GM23338 (cell line): Measurements from ENCODE around the gene MTHFS. TPM values are rescaled to one million over a fixed set of nuclear protein-coding genes. Genes with fewer than 3 reads are reported as not detected.

Source experiments
- ATAC-seq: fragments of 200-7000 bp; cut with Tn5 transposase; 3 replicates; pipeline ENCODE4 v1.9.1; 2020
- DNase-seq: peaks from one replicate; pipeline ENCODE4 v3.0.0-alpha.2; 2015; ENCODE audit warnings: low spot score
- H2AFZ ChIP-seq: fragments of 200-600 bp; sonication (generic); 2 replicates; pipeline ENCODE4 v1.8.0; 2016; ENCODE audit warnings: antibody characterized with exemption, mild to moderate bottlenecking, moderate library complexity
- H3F3A ChIP-seq: fragments of 200-600 bp; sonication (generic); replicated peaks from 2 replicates; pipeline ENCODE4 v1.8.0; 2017; ENCODE audit warnings: antibody characterized with exemption, mixed run types, low read depth
- H3K27ac ChIP-seq: fragments of 200-600 bp; sonication (generic); 2 replicates; pipeline ENCODE4 v1.6.1; 2016; ENCODE audit warnings: low read depth
- H3K27me3 ChIP-seq: fragments of 200-600 bp; sonication (generic); 2 replicates; pipeline ENCODE4 v1.8.0; 2016; ENCODE audit warnings: mild to moderate bottlenecking, mixed run types, moderate library complexity; ENCODE audit not compliant: insufficient read depth
- H3K36me3 ChIP-seq: fragments of 200-600 bp; sonication (generic); 2 replicates; pipeline ENCODE4 v1.8.0; 2016; ENCODE audit warnings: mild to moderate bottlenecking; ENCODE audit not compliant: insufficient read depth
- H3K4me1 ChIP-seq: fragments of 200-600 bp; sonication (generic); 2 replicates; pipeline ENCODE4 v1.8.0; 2016; ENCODE audit warnings: mild to moderate bottlenecking, moderate library complexity; ENCODE audit not compliant: insufficient read depth
- H3K4me2 ChIP-seq: fragments of 200-600 bp; sonication (generic); 2 replicates; pipeline ENCODE4 v1.7.1; 2017; ENCODE audit warnings: mixed run types
- H3K4me3 ChIP-seq: fragments of 200-600 bp; sonication (generic); 2 replicates; pipeline ENCODE4 v1.6.1; 2016; ENCODE audit warnings: mixed run types
- H3K79me2 ChIP-seq: fragments of 200-600 bp; sonication (generic); replicated peaks from 2 replicates; pipeline ENCODE4 v1.8.0; 2017; ENCODE audit warnings: mild to moderate bottlenecking; ENCODE audit not compliant: insufficient read depth
- H3K9me2 ChIP-seq: fragments of 200-600 bp; sonication (generic); 2 replicates; pipeline ENCODE4 v1.8.0; 2017; ENCODE audit not compliant: insufficient read depth
- H4K20me1 ChIP-seq: fragments of 200-600 bp; sonication (generic); replicated peaks from 2 replicates; pipeline ENCODE4 v1.8.0; 2017; ENCODE audit warnings: mild to moderate bottlenecking; ENCODE audit not compliant: insufficient read depth
- H3K27ac Mint-ChIP-seq: 2 replicates; pipeline ENCODE4 v1.8.0; 2020; ENCODE audit warnings: inconsistent platforms, mild to moderate bottlenecking, moderate library complexity, mixed read lengths
- H3K27me3 Mint-ChIP-seq: 3 replicates; pipeline ENCODE4 v1.8.0; 2022; ENCODE audit warnings: low read depth, mild to moderate bottlenecking, moderate library complexity, mixed read lengths, inconsistent platforms; ENCODE audit not compliant: insufficient read depth, poor library complexity
- H3K36me3 Mint-ChIP-seq: 3 replicates; pipeline ENCODE4 v1.8.0; 2021; ENCODE audit warnings: low read depth, mild to moderate bottlenecking, inconsistent platforms, moderate library complexity, mixed read lengths
- H3K4me1 Mint-ChIP-seq: 3 replicates; pipeline ENCODE4 v1.8.0; 2020; ENCODE audit warnings: mild to moderate bottlenecking, inconsistent platforms, mixed read lengths
- H3K4me3 Mint-ChIP-seq: 3 replicates; pipeline ENCODE4 v1.8.0; 2021; ENCODE audit warnings: moderate library complexity, mild to moderate bottlenecking, inconsistent platforms, mixed read lengths
- H3K9me3 Mint-ChIP-seq: 3 replicates; pipeline ENCODE4 v1.8.0; 2020; ENCODE audit warnings: moderate library complexity, mild to moderate bottlenecking, inconsistent platforms, mixed read lengths
- CREB1 ChIP-seq: fragments of 250-450 bp; sonication (Bioruptor Pico); IDR thresholded peaks from 2 replicates; pipeline ENCODE4 v1.5.0; 2020; ENCODE audit warnings: low read depth, mild to moderate bottlenecking, moderate library complexity
- EZH2phosphoT487 ChIP-seq: fragments of 200-600 bp; sonication (generic); IDR thresholded peaks from one replicate; pipeline ENCODE4 v1.8.1; 2018; ENCODE audit warnings: antibody characterized with exemption; ENCODE audit not compliant: unreplicated experiment
- JUNB ChIP-seq: IDR thresholded peaks from one replicate; pipeline ENCODE4 v1.6.1; 2016; ENCODE audit warnings: antibody characterized with exemption; ENCODE audit not compliant: unreplicated experiment
- NANOG ChIP-seq: IDR thresholded peaks from 2 replicates; pipeline ENCODE4 v1.6.1; 2016; ENCODE audit warnings: antibody characterized with exemption, borderline replicate concordance
- STAT1 ChIP-seq: IDR thresholded peaks from one replicate; pipeline ENCODE4 v1.6.1; 2016; ENCODE audit warnings: antibody characterized with exemption; ENCODE audit not compliant: unreplicated experiment
- ZNF114 ChIP-seq: fragments of 250-450 bp; sonication (Bioruptor Pico); IDR thresholded peaks from 2 replicates; pipeline ENCODE4 v1.5.0; 2020; ENCODE audit warnings: mild to moderate bottlenecking, moderate library complexity
- ZNF331 ChIP-seq: fragments of 250-450 bp; sonication (Bioruptor Pico); IDR thresholded peaks from 2 replicates; pipeline ENCODE4 v1.5.0; 2020; ENCODE audit warnings: low read depth, mild to moderate bottlenecking, moderate library complexity
- polyA plus RNA-seq: library from polyadenylated mRNA; unstranded; fragments of >200 nt; fragmentation: Nextera tagmentation; extraction: Ambion mirVana; gene quantifications from 2 replicates; pipeline ENCODE4 v1.2.1, GENCODE V29; 2016
- total RNA-seq: library from RNA; depleted of rRNA; stranded (reverse); fragments of >200 nt; shearing (Covaris generic); gene quantifications from 2 replicates; pipeline ENCODE4 v1.2.3, GENCODE V29; 2014
- TF ChIP-seq, protein P1 (sequence below): fragments of 250-450 bp; sonication (Bioruptor Pico); IDR thresholded peaks from 2 replicates; pipeline ENCODE4 v1.5.0; 2020; ENCODE audit warnings: mild to moderate bottlenecking, moderate library complexity
- TF ChIP-seq, protein P2 (sequence below): IDR thresholded peaks from 2 replicates; pipeline ENCODE4 v1.6.1; 2016; ENCODE audit warnings: antibody characterized with exemption
- TF ChIP-seq, protein P3 (sequence below), 2 experiments: fragments of 200-600 bp in 1 of 2; sonication (generic) in 1 of 2; conservative IDR thresholded peaks; 2 replicates each; pipeline versions ENCODE4 v1.5.1 to v1.6.1; 2016 to 2017; ENCODE audit warnings: antibody characterized with exemption in 2 of 2, low read depth in 2 of 2, mild to moderate bottlenecking in 2 of 2, moderate library complexity in 1 of 2

Gene MTHFS
- total and polyA plus RNA-seq, 2 experiments from 2014 or later = 33.2 to 62.0 TPM

DNA sequence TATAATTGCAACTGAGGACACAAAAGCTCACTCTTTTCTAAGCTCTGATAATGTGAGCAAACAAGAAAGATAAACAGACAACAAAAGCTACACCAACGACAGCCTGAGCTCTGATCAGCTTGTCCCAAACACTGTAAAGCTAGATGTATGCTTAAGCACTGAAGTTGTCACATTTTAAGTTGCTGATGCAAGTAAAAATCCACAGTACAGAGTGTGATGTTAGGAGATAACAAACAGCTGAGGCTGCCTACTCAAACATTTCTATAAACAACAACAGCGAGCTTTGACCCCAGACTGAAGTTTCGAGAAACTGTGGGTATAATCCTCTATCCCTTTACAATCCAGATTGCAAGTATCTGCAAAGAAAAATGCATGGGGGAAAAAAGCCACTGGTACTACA is 10.7 kb downstream of the MTHFS start:
- Histone ChIP-seq H3K79me2 (peaks cover 12% of the 10 kb centered on the region), H3K27ac (no peak overlapping the region), H3K9me2 (no peaks in the 10 kb centered on the region), H4K20me1 (peaks cover 4% of the 10 kb centered on the region; the same call in 1 of the 2 replicates), H3K36me3 (no peaks in the 10 kb centered on the region), H2AFZ (no peak overlapping the region), H3K4me3 (no peak overlapping the region), H3K27me3 (no peaks in the 10 kb centered on the region), H3F3A (no peaks in the 10 kb centered on the region), H3K4me2 (no peak overlapping the region), H3K4me1 (no peaks in the 10 kb centered on the region)
- TF ChIP-seq EZH2phosphoT487 (no peak), CREB1 (CRISPR knock-in tag) (no peak), NANOG (no peak), ZNF114 (CRISPR knock-in tag) (no peak), ZNF331 (CRISPR knock-in tag) (no peak), JUNB (no peak), STAT1 (no peak)
- TF ChIP-seq, protein P1, sequence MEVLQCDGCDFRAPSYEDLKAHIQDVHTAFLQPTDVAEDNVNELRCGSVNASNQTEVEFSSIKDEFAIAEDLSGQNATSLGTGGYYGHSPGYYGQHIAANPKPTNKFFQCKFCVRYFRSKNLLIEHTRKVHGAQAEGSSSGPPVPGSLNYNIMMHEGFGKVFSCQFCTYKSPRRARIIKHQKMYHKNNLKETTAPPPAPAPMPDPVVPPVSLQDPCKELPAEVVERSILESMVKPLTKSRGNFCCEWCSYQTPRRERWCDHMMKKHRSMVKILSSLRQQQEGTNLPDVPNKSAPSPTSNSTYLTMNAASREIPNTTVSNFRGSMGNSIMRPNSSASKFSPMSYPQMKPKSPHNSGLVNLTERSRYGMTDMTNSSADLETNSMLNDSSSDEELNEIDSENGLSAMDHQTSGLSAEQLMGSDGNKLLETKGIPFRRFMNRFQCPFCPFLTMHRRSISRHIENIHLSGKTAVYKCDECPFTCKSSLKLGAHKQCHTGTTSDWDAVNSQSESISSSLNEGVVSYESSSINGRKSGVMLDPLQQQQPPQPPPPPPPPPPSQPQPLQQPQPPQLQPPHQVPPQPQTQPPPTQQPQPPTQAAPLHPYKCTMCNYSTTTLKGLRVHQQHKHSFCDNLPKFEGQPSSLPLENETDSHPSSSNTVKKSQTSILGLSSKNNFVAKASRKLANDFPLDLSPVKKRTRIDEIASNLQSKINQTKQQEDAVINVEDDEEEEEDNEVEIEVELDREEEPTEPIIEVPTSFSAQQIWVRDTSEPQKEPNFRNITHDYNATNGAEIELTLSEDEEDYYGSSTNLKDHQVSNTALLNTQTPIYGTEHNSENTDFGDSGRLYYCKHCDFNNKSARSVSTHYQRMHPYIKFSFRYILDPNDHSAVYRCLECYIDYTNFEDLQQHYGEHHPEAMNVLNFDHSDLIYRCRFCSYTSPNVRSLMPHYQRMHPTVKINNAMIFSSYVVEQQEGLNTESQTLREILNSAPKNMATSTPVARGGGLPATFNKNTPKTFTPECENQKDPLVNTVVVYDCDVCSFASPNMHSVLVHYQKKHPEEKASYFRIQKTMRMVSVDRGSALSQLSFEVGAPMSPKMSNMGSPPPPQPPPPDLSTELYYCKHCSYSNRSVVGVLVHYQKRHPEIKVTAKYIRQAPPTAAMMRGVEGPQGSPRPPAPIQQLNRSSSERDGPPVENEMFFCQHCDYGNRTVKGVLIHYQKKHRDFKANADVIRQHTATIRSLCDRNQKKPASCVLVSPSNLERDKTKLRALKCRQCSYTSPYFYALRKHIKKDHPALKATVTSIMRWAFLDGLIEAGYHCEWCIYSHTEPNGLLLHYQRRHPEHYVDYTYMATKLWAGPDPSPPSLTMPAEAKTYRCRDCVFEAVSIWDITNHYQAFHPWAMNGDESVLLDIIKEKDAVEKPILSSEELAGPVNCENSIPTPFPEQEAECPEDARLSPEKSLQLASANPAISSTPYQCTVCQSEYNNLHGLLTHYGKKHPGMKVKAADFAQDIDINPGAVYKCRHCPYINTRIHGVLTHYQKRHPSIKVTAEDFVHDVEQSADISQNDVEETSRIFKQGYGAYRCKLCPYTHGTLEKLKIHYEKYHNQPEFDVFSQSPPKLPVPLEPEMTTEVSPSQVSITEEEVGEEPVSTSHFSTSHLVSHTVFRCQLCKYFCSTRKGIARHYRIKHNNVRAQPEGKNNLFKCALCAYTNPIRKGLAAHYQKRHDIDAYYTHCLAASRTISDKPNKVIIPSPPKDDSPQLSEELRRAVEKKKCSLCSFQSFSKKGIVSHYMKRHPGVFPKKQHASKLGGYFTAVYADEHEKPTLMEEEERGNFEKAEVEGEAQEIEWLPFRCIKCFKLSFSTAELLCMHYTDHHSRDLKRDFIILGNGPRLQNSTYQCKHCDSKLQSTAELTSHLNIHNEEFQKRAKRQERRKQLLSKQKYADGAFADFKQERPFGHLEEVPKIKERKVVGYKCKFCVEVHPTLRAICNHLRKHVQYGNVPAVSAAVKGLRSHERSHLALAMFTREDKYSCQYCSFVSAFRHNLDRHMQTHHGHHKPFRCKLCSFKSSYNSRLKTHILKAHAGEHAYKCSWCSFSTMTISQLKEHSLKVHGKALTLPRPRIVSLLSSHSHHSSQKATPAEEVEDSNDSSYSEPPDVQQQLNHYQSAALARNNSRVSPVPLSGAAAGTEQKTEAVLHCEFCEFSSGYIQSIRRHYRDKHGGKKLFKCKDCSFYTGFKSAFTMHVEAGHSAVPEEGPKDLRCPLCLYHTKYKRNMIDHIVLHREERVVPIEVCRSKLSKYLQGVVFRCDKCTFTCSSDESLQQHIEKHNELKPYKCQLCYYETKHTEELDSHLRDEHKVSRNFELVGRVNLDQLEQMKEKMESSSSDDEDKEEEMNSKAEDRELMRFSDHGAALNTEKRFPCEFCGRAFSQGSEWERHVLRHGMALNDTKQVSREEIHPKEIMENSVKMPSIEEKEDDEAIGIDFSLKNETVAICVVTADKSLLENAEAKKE (CRISPR knock-in tag) = no peak
- TF ChIP-seq, protein P2, sequence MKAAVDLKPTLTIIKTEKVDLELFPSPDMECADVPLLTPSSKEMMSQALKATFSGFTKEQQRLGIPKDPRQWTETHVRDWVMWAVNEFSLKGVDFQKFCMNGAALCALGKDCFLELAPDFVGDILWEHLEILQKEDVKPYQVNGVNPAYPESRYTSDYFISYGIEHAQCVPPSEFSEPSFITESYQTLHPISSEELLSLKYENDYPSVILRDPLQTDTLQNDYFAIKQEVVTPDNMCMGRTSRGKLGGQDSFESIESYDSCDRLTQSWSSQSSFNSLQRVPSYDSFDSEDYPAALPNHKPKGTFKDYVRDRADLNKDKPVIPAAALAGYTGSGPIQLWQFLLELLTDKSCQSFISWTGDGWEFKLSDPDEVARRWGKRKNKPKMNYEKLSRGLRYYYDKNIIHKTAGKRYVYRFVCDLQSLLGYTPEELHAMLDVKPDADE = no peak
- TF ChIP-seq, protein P3, sequence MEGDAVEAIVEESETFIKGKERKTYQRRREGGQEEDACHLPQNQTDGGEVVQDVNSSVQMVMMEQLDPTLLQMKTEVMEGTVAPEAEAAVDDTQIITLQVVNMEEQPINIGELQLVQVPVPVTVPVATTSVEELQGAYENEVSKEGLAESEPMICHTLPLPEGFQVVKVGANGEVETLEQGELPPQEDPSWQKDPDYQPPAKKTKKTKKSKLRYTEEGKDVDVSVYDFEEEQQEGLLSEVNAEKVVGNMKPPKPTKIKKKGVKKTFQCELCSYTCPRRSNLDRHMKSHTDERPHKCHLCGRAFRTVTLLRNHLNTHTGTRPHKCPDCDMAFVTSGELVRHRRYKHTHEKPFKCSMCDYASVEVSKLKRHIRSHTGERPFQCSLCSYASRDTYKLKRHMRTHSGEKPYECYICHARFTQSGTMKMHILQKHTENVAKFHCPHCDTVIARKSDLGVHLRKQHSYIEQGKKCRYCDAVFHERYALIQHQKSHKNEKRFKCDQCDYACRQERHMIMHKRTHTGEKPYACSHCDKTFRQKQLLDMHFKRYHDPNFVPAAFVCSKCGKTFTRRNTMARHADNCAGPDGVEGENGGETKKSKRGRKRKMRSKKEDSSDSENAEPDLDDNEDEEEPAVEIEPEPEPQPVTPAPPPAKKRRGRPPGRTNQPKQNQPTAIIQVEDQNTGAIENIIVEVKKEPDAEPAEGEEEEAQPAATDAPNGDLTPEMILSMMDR (conservative IDR thresholded peaks at IDR 0.05; ENCODE audit: low read depth in 2 of 2) = no peak
- ATAC-seq (no peak), DNase-seq (no peak)
- Mint-ChIP-seq H3K27me3 (peaks cover 2% of the 10 kb centered on the region), H3K4me3 (no peak overlapping the region), H3K36me3 (peaks cover 41% of the 10 kb centered on the region), H3K4me1 (no peaks in the 10 kb centered on the region), H3K9me3 (no peaks in the 10 kb centered on the region), H3K27ac (no peak overlapping the region)
